CD4-positive, alpha-beta T cell treated with Interleukin-17A for 4 hours (primary cell): ENCODE results near the gene CHRNE.

Experiments used
- DNase-seq: peaks from one replicate; pipeline ENCODE4 v3.0.0-alpha.2; 2020; ENCODE audit warnings: mixed read lengths

Gene CHRNE

DNA sequence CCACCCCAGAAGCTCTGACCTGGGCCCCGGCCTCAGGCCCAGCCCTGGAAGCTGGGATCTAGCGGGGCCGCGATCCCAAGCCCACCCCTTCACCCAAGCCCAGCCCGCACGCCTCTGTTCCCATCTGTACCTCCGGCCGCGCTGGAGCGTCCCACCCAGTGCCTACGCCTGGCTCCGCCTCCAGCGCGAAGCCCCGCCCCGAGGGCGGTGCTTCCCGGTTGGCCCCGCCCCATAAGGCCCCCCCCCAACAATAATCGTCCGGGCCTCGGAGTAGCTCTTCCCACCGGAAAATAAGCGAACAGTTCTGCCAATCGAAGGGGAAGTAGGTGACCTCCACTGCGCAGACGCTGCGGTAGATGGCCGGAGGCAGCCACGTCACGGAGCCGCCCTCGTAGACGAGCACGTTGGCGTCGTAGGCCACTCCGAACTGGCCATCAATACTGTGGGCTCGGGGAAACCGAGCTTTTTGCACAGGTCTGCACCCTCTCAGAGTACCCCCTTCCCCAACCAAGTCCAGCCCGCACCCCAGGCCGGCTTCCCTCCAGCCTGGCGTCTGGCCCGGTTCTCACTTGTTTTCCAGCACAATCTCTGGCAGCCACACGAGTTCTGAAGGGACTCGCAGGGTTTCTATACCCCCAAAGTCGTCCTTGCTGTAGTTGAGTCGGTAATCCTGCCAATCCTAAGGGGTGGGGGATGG, 1.1 kb downstream of the CHRNE start:
- DNase-seq = peak; percentile 24

DNA sequence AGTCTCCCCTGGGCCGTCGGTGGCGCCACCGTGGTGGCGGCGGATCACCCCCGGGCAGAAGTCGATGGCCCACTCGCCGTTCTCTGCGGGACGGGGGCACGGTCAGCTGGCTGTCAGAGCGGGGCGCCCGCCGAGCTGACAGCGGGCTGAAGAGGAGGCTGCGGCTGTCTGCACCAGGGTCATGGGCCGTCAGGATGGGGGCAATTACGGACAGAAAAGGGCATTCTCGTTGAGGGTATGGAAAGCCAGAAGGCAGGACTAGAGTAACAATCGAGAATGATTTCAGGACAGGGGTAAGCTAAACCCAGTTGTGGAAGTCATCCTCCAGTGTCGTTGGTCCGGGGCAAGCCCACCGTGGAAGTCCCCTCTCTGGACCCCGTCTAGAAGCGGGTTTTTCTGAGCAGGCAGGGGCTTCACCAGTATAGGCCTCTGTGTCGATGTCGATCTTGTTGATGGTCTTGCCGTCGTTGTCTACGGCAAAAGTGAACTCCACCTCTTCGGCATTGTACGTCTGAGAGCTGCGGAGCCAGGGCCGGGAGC, 1.7 kb downstream of the CHRNE start:
- peak; percentile 11 for DNase-seq

DNA sequence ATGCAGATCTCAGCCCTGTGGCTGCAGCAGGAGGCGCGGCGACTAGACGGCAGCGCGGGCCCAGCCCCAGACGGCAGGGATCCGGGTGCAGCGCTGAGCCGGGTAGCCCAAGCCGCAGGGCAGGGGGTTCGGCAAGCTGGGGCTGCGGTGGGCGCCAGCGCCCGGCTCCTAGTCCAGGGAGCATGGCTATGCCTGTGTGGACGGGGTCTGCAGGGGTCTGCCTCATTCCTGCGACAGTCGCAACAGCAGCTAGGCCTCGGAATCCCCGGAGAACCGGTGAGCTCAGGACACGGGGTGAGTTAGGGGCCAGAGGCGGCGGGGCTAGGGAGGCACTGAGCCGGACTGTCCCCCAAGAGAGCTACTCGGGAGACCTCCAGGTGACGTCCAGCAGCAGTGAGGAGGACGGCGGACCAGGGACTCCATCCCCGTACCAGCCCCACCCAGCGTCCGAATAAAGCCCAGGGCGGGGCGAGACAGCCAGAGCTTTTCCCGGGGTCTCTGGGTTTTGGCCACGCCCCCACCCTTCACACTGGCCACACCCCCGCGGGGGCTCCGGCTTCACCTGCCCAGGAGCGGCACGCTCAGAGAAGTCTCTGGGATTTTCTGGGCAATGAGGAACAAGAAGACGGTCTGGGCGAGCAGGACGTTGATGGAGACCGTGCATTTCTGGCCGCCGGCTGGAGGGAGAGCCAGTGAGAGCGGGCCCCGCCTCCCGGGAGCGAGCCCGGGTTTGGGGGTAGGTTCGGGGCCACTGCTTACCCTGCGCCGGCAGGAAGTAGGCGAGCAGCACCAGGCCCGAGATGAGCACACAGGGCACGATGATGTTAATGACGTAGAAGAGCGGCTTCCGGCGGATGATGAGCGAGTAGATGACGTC, 2.4 kb downstream of the CHRNE start:
- DNase-seq = peak; percentile 65

DNA sequence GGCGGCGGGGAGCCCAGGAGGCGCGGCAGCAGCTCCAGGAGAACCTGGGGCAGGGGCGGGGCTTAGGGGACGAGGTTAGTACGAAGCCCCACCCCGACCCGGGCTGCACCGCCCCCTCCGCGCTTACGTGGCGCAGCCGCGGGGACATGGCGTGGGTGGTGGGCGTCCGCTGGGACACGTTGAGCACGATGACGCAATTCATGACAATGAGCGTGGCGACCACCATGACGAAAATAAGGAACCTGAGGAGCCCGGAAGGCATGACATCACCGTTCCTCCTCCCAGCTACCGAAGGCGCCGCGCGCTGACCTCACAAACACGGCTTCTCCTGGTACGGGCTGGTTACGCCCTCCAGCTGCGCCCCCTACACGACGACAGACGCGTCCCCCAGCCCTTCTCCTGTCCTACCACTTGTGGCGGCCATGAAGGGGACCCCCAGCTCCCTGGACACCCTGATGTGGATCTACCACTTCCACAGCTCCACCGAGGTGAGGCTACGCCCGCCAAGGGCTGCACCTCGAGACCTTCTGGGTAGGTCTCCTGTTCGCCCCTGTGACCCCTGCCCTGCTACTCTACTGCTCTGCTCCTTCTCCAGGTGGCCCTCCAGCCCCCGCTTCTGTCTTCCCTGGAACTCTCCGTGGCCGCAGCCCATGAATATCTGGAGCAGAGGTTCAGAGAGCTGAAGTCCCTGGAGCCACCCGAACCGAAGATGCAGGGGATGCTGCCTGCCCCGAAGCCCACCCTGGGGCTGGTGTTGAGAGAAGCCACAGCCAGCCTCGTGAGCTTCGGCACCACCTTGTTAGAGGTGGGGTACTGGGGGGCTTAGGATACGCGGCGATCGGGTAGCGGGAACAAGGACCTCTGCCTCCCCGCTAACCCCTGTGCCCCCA, 3.3 kb downstream of the CHRNE start, which contains the start of gene C17orf107:
Gene C17orf107 (plus strand): TSS at position 196 of the 890 bp plus-strand sequence. CDS start 227 bp downstream, at position 423.
- DNase-seq = peak; percentile 93

DNA sequence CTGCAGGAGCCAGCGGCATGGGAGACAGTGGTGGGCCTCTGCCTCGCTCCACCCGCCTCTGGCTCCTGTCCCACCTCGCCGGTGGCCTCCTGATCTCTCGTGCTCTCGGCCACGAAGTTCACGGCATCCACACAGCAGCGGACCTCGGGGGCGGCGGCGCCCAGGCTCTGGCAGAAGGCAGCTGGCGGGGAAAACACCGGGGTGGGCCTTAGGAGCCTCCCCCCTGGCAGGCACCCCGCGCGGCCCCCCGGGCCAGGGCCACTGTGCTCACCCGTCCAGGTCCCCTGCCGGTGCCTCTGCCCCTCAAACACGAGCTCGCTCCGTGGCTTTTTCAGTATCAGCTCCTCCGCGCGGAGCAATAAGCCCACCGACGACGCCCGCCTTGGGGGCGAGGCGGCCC, 4.0 kb downstream of the CHRNE start:
- DNase-seq = no peak

DNA sequence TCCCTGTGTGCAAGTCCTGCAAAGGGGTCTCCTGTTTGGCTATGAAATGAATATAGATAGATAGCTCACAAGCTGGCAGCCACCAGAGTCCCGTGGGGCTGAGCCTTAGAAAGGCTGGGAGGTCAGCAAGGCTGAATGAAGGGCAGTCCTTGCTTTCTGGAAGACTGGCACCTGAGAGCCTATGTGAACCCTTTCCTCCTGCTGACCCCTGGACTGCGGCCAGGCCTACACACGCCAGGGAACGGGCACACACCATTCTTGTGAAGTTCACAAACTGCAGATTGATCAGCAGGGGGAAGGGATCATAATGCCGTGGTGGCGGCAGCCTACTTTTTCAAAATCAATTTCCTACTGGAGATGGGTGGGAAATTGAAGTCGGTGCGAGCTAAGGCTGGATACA, 4.5 kb downstream of the CHRNE start:
- DNase-seq = no peak

DNA sequence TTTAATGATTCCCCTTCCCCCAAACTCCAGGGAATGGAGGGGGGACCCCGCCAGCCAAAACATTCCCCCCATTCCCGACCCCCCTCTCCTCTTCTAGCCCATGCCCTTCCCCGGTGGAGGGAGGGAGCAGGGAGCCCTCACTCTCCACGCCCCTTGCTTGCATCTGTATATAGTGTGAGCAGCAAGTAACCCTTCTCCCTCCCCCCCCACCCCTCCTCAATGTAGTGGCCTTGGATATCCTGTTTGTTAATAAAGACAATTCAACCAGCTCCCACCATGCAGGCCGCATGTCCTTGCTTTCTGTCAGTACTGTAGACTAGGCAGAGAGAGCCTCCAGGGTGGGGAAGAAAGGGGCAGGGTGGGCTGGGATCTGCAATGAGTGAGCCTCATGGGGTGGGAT, 5.1 kb downstream of the CHRNE start:
- DNase-seq = no peak

DNA sequence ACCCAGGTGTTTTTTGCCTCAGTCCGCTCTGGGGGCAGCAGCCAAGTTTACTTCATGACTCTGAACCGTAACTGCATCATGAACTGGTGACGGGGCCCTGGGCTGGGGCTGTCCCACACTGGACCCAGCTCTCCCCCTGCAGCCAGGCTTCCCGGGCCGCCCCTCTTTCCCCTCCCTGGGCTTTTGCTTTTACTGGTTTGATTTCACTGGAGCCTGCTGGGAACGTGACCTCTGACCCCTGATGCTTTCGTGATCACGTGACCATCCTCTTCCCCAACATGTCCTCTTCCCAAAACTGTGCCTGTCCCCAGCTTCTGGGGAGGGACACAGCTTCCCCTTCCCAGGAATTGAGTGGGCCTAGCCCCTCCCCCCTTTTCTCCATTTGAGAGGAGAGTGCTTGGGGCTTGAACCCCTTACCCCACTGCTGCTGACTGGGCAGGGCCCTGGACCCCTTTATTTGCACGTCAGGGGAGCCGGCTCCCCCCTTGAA, 5.7 kb downstream of the CHRNE start:
- DNase-seq = no peak

DNA sequence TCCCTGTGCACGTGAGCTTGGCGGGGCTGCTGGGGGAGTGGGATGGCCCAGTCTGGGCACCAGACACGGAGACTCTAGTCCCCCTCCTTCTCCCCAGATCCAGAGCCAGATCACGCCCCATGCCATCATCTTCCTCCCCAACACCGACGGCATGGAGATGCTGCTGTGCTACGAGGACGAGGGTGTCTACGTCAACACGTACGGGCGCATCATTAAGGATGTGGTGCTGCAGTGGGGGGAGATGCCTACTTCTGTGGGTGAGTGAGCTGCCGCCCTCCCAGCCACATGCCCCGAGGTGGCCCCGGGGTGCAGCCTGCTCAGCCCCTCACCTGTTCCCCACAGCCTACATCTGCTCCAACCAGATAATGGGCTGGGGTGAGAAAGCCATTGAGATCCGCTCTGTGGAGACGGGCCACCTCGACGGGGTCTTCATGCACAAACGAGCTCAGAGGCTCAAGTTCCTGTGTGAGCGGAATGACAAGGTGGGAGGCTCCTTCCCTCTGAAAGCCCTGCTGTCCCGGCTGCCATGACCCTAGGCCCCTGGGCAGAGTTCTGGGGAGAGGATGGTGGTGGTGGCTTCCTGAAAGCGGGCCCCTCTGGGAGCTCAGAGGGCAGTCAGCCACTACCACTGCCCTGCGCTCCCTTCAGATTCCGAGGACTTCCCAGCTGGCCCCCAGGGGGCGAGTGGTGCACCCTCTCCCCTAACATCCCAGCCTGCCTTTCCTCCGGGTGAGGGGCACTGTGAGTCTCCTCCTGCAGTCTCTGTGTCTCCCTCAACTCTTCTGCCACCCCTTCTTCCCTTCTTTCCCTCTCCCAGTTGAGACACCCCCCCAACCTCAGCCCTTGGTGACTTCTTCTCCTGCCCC, 6.3 kb downstream of the CHRNE start:
- no peak for DNase-seq

DNA sequence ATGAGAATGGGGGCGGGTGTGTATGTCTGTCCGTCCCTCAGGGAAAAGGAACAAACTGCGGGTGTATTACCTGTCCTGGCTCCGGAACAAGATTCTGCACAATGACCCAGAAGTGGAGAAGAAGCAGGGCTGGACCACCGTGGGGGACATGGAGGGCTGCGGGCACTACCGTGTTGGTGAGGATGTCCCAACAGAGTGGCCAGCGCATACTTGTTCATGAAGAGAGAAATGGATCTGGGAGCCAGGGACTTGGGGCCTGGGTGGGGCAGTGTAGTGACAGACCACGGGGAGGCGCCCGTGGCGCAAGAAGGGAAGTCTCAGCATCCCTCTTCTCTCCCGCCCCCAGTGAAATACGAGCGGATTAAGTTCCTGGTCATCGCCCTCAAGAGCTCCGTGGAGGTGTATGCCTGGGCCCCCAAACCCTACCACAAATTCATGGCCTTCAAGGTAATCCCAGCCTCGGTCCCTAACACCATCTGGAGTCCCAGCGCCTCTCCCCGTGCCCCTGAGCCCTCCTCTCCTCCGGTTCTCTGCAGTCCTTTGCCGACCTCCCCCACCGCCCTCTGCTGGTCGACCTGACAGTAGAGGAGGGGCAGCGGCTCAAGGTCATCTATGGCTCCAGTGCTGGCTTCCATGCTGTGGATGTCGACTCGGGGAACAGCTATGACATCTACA, 7.1 kb downstream of the CHRNE start:
- no peak for DNase-seq

DNA sequence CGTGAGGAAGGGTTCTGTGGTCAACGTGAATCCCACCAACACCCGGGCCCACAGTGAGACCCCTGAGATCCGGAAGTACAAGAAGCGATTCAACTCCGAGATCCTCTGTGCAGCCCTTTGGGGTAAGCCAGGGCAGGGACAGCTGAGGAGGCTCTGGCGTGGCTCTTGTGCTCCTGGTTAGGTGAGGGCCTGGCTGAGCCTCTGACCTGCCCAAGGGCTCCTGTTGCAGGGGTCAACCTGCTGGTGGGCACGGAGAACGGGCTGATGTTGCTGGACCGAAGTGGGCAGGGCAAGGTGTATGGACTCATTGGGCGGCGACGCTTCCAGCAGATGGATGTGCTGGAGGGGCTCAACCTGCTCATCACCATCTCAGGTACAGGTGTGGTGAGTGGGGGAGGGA, 7.8 kb downstream of the CHRNE start:
- DNase-seq = no peak

DNA sequence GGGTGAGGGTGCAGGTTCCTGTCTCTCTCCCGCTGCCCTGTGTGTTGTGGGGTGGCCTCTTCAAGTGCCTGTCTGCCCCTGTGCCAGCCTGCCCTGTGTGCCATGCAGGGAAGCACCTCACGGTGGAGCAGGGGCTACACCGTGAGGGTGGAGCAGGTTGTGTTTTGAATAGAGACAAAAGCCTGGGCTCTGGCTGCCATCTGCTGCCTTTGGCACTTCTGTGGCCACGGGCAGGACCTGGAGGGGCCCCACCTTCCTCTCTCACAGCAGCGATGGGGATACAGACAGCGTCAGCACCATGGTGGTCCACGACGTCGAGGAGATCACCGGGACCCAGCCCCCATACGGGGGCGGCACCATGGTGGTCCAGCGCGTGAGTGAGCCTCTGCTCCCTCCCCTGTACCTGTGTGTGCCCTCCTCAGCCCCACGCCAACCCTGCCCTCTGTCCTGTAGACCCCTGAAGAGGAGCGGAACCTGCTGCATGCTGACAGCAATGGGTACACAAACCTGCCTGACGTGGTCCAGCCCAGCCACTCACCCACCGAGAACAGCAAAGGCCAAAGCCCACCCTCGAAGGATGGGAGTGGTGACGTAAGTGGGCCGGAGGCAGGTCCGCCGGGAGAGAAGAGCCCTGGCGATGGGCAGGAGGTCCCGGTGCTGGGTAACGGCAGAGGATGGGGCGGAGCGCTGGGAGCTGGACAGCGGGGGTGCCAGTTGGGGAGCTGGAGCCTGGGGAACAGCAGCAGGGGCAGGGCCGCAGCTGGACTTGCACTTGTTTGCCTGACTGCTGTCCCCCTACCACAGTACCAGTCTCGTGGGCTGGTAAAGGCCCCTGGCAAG, 9.0 kb downstream of the CHRNE start:
- no peak for DNase-seq

DNA sequence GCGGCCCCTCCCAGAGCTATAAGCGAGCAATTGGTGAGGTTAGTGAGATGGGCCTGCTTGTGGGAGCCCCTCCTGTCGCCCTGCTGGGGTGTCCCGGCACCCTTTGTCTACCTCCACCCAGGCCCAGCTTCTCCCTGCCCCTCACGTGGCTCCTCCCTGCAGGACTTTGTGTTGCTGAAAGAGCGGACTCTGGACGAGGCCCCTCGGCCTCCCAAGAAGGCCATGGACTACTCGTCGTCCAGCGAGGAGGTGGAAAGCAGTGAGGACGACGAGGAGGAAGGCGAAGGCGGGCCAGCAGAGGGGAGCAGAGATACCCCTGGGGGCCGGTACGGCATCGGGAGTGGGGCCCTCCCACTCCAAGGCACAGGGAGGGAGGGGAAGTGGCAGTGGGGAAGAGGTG, 9.6 kb downstream of the CHRNE start:
- DNase-seq = no peak

DNA sequence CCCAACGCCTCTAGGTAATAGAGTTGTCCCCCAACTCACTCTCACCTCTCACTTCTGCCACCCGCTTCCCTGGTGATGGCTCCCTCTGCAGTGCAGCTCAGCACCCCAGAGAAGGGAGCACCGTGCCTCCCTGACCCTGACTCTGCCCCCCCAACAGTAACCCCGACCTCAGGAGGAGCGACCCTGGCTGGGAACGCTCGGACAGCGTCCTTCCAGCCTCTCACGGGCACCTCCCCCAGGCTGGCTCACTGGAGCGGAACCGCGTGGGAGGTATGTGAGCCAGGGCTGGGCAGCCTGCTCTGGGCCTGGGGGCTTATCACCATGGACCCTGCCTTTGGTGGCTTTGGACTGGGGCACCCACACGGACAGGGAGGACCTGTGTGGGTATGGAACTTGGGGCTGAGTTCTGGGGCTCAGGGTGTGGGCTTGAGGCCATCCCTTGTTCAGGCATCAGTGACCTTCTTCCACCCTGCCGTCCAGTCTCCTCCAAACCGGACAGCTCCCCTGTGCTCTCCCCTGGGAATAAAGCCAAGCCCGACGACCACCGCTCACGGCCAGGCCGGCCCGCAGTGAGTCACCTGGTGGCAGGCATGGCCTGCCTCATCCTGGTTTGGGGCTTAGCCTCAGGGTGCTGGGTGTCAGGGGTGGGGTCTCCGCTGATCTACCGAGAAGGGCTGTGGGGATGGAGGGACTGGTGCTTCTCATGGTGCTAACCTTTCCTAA, 10.2 kb downstream of the CHRNE start:
- no peak for DNase-seq

DNA sequence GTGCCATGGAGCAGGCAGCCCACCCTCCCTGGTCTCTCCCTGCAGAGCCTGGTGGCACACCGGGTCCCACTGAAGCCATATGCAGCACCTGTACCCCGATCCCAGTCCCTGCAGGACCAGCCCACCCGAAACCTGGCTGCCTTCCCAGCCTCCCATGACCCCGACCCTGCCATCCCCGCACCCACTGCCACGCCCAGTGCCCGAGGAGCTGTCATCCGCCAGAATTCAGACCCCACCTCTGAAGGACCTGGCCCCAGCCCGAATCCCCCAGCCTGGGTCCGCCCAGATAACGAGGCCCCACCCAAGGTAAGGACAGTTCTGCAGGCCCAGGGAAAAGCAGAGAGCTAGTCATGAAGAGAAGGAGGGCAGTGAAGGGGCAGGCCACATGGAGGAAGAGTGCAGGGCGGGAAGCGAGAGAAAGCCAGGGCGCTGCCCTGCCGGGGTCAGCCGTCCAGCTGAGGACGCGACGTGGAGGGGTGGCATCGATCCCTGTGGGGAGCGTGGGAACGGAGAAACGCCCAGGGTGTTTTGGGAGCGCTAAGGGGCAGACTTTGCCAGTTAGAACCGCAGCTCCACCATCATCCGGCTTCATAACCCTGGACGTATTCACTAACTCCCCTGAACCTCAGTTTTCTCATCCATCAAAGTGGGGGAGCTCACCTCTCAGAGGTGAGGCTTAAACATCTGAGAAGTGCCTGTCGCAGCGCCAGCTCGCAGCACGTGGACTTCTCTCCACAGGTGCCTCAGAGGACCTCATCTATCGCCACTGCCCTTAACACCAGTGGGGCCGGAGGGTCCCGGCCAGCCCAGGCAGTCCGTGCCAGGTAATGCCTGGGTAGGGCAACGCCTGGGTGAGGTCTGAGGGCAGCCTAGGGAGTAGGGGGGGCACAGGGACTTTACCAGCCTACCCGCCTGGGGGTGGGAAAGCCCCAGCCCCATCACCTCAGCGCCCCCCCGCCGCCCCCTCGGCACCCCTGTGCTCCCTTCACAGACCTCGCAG, 11.2 kb downstream of the CHRNE start:
- DNase-seq = no peak

DNA sequence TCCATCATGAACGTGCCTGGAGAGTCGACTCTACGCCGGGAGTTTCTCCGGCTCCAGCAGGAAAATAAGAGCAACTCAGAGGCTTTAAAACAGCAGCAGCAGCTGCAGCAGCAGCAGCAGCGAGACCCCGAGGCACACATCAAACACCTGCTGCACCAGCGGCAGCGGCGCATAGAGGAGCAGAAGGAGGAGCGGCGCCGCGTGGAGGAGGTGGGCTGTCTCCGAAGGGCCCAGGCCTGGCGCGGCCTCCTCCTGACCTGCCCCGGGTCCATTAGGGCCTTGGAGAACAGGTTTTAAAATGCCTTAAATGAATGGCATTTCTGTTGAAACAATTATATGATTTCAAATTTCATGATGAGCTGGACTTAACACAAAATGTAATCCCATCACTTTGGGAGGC, 15.3 kb downstream of the CHRNE start:
- DNase-seq = no peak

DNA sequence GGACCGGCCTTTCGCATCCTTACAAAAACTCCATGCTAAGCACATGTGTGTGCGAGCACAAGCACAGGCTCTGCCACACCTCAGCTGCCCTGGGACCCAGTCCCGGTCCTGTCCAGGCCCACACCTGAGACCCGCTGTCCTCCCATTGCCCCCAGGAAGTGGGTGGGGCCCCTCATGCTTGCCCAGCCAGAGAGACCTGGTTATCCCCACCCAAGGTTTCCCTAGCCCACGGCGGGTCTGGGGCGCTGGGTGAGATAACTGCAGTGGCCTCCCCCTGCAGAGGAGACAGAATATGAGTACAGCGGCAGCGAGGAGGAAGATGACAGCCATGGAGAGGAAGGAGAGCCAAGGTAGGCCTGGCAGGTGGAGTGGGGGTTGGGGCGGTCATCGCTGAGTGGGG, 16.1 kb downstream of the CHRNE start:
- DNase-seq = no peak

DNA sequence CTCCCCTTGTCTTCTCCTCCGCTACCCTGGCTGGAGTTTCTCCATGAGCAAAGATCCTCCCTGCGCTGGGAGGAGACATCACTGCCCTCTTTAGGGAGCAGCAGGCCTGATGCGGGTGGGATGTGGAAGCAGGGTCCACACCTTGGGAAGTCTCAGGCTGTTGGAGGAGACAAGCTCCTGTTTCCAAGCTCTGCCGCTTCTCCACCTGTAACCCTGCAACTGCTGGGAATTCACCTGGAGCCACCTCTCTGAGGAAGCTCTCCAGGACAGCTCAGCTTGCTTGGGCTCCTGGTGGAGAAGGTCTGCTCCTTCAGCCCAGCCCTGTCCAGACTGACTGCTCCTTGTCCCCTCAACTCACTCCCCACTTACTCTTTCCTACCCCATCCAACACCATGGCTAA, 18.4 kb downstream of the CHRNE start:
- no peak for DNase-seq
